SK-N-SH treated with all-trans-retinoic acid at 6 μM for 48 hours (cell line): Measurements from ENCODE around the gene EPGN.
A peak's percentile ranks its signal among the peaks of the same experiment; 100 is the strongest.

ENCODE experiments used
- ATAC-seq: fragments of 200-7000 bp; cut with Tn5 transposase; 3 replicates; pipeline ENCODE4 v1.9.1; 2020; ENCODE audit warnings: mild to moderate bottlenecking, moderate library complexity
- ARNTL ChIP-seq: fragments of 450-650 bp; formaldehyde crosslinking; IDR thresholded peaks from 2 replicates; pipeline ENCODE4 v1.5.0; 2020; ENCODE audit warnings: low read depth, mild to moderate bottlenecking, moderate library complexity, borderline replicate concordance
- CREB5 ChIP-seq: fragments of 250-450 bp; sonication (Bioruptor Pico); IDR thresholded peaks from 2 replicates; pipeline ENCODE4 v1.5.1; 2020; ENCODE audit warnings: low read depth, mild to moderate bottlenecking, moderate library complexity
- CSDC2 ChIP-seq: fragments of 250-450 bp; sonication (Bioruptor Pico); IDR thresholded peaks from 2 replicates; pipeline ENCODE4 v1.5.0; 2020; ENCODE audit warnings: mild to moderate bottlenecking, moderate library complexity
- CSRNP3 ChIP-seq: fragments of 250-450 bp; sonication (Bioruptor Pico); IDR thresholded peaks from 2 replicates; pipeline ENCODE4 v1.5.1; 2021; ENCODE audit warnings: mild to moderate bottlenecking, moderate library complexity
- ESRRG ChIP-seq: fragments of 250-450 bp; sonication (Bioruptor Pico); IDR thresholded peaks from 2 replicates; pipeline ENCODE4 v1.6.1; 2021; ENCODE audit warnings: mild to moderate bottlenecking
- OSR1 ChIP-seq: fragments of 250-450 bp; sonication (Bioruptor Pico); IDR thresholded peaks from 2 replicates; pipeline ENCODE4 v1.8.0; 2022; ENCODE audit warnings: moderate library complexity, mild to moderate bottlenecking, inconsistent platforms
- PATZ1 ChIP-seq: fragments of 250-450 bp; sonication (Bioruptor Pico); IDR thresholded peaks from 2 replicates; pipeline ENCODE4 v1.8.0; 2020; ENCODE audit warnings: mild to moderate bottlenecking, moderate library complexity, borderline replicate concordance
- POU6F1 ChIP-seq: fragments of 250-450 bp; sonication (Bioruptor Pico); IDR thresholded peaks from 2 replicates; pipeline ENCODE4 v1.8.0; 2021; ENCODE audit warnings: low read depth, mild to moderate bottlenecking, moderate library complexity, borderline replicate concordance
- PPARA ChIP-seq: fragments of 250-450 bp; sonication (Bioruptor Pico); IDR thresholded peaks from 2 replicates; pipeline ENCODE4 v1.5.0; 2020; ENCODE audit warnings: mild to moderate bottlenecking, borderline replicate concordance
- RARB ChIP-seq: fragments of 250-450 bp; sonication (Bioruptor Pico); IDR thresholded peaks from 2 replicates; pipeline ENCODE4 v1.8.0; 2021; ENCODE audit warnings: mild to moderate bottlenecking, moderate library complexity
- SNAI2 ChIP-seq: fragments of 250-450 bp; sonication (Bioruptor Pico); IDR thresholded peaks from 2 replicates; pipeline ENCODE4 v1.5.0; 2020; ENCODE audit warnings: mild to moderate bottlenecking, moderate library complexity
- TOX ChIP-seq: fragments of 250-450 bp; sonication (Bioruptor Pico); IDR thresholded peaks from 2 replicates; pipeline ENCODE4 v1.8.0; 2021; ENCODE audit warnings: mild to moderate bottlenecking, moderate library complexity, borderline replicate concordance
- TSHZ2 ChIP-seq: fragments of 250-450 bp; sonication (Bioruptor Pico); IDR thresholded peaks from 2 replicates; pipeline ENCODE4 v1.5.0; 2020; ENCODE audit warnings: mild to moderate bottlenecking, moderate library complexity
- ZC3H10 ChIP-seq: fragments of 250-450 bp; sonication (Bioruptor Pico); IDR thresholded peaks from 2 replicates; pipeline ENCODE4 v1.5.1; 2021; ENCODE audit warnings: mild to moderate bottlenecking, moderate library complexity
- ZFP30 ChIP-seq: fragments of 450-650 bp; formaldehyde crosslinking; IDR thresholded peaks from 2 replicates; pipeline ENCODE4 v1.5.0; 2022; ENCODE audit warnings: mild to moderate bottlenecking, moderate library complexity
- ZNF70 ChIP-seq: fragments of 450-650 bp; formaldehyde crosslinking; IDR thresholded peaks from 2 replicates; pipeline ENCODE4 v1.5.0; 2020; ENCODE audit warnings: mild to moderate bottlenecking, moderate library complexity
- ZNF8 ChIP-seq: fragments of 450-650 bp; formaldehyde crosslinking; IDR thresholded peaks from 2 replicates; pipeline ENCODE4 v1.5.0; 2020; ENCODE audit warnings: mild to moderate bottlenecking, moderate library complexity

The EPGN gene

GRCh38 chr4:74309223-74309622 lies 953 bp downstream of the EPGN start:
- ATAC-seq, result no peak
- TF ChIP-seq ESRRG (CRISPR knock-in tag), result no peak
- no peak for TF ChIP-seq ARNTL
- TF ChIP-seq CREB5 (CRISPR knock-in tag), result no peak
- TF ChIP-seq PATZ1 (CRISPR knock-in tag), result no peak
- no peak for TF ChIP-seq ZNF70 (CRISPR knock-in tag)
- no peak for TF ChIP-seq PPARA (CRISPR knock-in tag)
- no peak for TF ChIP-seq OSR1 (CRISPR knock-in tag)
- TF ChIP-seq RARB (CRISPR knock-in tag), result no peak

- TF ChIP-seq CSRNP3 (no peak), ZC3H10 (CRISPR knock-in tag) (no peak)
- peak; percentile 78 for ATAC-seq
Measured at GRCh38 chr4:74311696-74312313, 3.5 kb downstream of the EPGN start.

GRCh38 chr4:74314329-74314728 lies 6.1 kb downstream of the EPGN start:
- ATAC-seq, result no peak
- TF ChIP-seq SNAI2 (CRISPR knock-in tag) (no peak), ZC3H10 (CRISPR knock-in tag) (no peak), TSHZ2 (CRISPR knock-in tag) (no peak), CSDC2 (no peak), POU6F1 (CRISPR knock-in tag) (no peak), CREB5 (CRISPR knock-in tag) (no peak), PATZ1 (CRISPR knock-in tag) (no peak), ZFP30 (CRISPR knock-in tag) (no peak), ZNF8 (CRISPR knock-in tag) (no peak), TOX (no peak)
